Measurements from ENCODE around the gene CACNB4. TPM values are rescaled to one million over a fixed set of nuclear protein-coding genes. Genes with fewer than 3 reads are reported as not detected.
A peak's percentile ranks its signal among the peaks of the same experiment; 100 is the strongest.
"Not testable (repeated sequence)": the region's sequence is repeated elsewhere in the genome, so short reads cannot be mapped to it uniquely, and the experiment has no call there.

CACNB4 gene
- total RNA-seq, 1 donor from 2014 or later = 17.3 TPM

DNA sequence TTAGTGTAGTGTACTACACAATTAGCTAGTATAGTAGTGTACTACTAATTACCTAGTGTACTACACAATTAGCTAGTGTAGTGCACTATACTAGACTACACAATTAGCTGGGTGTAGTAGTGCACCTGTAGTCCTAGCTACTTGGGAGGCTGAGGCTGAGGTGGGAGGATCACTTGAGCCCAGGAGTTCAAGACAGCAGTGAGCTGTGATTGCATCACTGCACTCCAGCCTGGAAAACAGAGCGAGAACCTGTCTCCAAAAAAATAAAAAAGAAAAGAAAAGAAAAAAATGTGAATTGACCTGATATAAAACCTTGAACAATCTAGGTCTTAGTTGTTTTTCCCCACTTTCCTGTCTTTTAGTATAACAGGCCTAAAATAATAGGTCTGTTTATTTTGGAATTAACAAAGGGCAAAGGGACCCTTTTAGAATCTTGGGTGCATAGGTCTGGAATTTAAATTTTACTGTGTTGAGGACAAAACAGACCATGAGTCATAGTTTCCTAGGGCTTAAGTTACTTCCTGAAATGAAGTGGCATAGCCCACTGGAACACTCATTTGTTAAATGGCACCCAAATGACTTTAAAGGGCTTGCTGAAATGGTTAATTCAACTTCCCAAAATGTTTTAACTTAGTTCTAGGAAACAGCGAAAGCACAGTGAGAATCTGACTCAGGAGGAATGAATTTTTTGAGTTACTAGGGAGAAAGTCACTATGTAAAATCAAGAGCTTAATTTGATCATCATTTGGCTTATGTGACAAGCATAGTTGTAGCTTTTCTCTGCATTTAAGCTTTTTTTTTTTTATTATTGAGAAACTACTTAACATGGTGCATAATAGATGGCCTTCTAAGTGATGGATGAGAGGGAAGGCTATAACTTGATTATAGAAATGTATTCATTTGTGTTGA is 219.9 kb downstream of the CACNB4 start:
- Histone ChIP-seq H3K27ac (no peak overlapping the region), H3K27me3 (ENCODE audit: low read depth) (no peaks in the 10 kb centered on the region), H3K4me1 (no peaks in the 10 kb centered on the region), H3K9me3 (no peaks in the 10 kb centered on the region), H3K4me3 (no peak overlapping the region), H3K36me3 (no peaks in the 10 kb centered on the region)
- intact Hi-C loops (cut with DNase I) = no loop called here
- DNase-seq (no peak), ATAC-seq (peak; percentile 50 to 54)
- TF ChIP-seq, protein P1, sequence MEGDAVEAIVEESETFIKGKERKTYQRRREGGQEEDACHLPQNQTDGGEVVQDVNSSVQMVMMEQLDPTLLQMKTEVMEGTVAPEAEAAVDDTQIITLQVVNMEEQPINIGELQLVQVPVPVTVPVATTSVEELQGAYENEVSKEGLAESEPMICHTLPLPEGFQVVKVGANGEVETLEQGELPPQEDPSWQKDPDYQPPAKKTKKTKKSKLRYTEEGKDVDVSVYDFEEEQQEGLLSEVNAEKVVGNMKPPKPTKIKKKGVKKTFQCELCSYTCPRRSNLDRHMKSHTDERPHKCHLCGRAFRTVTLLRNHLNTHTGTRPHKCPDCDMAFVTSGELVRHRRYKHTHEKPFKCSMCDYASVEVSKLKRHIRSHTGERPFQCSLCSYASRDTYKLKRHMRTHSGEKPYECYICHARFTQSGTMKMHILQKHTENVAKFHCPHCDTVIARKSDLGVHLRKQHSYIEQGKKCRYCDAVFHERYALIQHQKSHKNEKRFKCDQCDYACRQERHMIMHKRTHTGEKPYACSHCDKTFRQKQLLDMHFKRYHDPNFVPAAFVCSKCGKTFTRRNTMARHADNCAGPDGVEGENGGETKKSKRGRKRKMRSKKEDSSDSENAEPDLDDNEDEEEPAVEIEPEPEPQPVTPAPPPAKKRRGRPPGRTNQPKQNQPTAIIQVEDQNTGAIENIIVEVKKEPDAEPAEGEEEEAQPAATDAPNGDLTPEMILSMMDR (IDR thresholded peaks at IDR 0.05) = no peak

DNA sequence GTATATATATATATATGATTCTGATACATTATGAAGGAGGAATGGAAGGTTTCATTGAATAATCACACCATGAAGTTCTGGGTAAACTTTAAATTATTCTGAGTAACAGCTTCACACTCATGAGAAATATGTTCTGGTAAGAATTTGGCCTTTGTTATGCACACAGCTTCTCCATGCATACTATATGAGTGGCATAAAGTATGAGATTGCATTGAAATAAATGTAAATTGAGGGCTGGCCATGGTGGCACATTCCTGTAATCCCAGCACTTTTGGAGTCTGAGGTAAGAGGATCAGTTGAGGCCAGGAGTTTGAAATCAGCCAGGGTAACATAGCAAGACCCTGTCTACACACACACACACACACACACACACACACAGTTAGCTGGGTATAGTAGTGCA is 220.6 kb downstream of the CACNB4 start:
- no peak for DNase-seq
- no peak overlapping the region for H3K4me3 ChIP-seq
- no peak overlapping the region for H3K27ac ChIP-seq
- no peaks in the 10 kb centered on the region for H3K9me3 ChIP-seq
- H3K4me1 ChIP-seq = no peaks in the 10 kb centered on the region
- intact Hi-C loops (cut with DNase I) = no loop called here
- H3K36me3 ChIP-seq = no peaks in the 10 kb centered on the region
- no peaks in the 10 kb centered on the region for H3K27me3 ChIP-seq (ENCODE audit: low read depth)
- no peak for ATAC-seq
- TF ChIP-seq, protein P1 (IDR thresholded peaks at IDR 0.05) = no peak

DNA sequence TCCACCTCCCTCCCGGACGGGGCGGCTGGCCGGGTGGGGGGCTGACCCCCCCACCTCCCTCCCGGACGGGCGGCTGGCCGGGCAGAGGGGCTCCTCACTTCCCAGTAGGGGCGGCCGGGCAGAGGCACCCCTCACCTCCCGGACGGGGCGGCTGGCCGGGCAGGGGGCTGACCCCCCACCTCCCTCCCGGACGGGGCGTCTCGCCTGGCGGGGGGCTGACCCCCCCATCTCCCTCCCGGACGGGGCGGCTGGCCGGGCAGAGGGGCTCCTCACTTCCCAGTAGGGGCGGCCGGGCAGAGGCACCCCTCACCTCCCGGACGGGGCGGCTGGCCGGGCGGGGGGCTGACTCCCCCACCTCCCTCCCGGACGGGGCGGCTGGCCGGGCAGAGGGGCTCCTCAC is 223.2 kb downstream of the CACNB4 start:
- H3K36me3 ChIP-seq; intact Hi-C loops (cut with DNase I); H3K4me1 ChIP-seq; H3K27ac ChIP-seq; H3K9me3 ChIP-seq; H3K27me3 ChIP-seq (ENCODE audit: low read depth); ATAC-seq; DNase-seq; H3K4me3 ChIP-seq: not testable (repeated sequence)

DNA sequence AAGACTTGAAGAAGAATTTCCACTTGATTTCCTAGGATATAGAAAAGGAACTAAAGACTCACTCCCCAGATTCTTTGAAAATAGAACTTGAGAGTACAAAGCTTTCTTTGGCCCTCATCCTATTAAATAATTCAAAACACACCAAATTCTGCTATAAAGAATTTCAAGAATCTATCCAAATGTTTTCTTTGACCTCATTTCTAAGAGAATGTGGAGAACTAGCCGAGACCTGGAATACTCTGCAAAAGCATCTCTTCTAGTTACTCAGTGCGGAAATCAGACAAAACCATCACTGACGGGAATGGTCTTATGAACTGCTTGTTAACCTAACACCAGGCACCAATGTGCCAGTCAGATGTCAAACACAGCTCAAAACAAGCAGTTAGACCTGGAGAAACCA is 226.4 kb downstream of the CACNB4 start:
- DNase-seq (no peak), ATAC-seq (no peak)
- H3K27me3 ChIP-seq (ENCODE audit: low read depth) = no peaks in the 10 kb centered on the region
- no peak overlapping the region for H3K27ac ChIP-seq
- no peaks in the 10 kb centered on the region for H3K9me3 ChIP-seq
- TF ChIP-seq, protein P1 (IDR thresholded peaks at IDR 0.05) = no peak
- no peaks in the 10 kb centered on the region for H3K36me3 ChIP-seq
- H3K4me1 ChIP-seq = no peaks in the 10 kb centered on the region
- H3K4me3 ChIP-seq = no peak overlapping the region
- intact Hi-C loops (cut with DNase I) = no loop called here

DNA sequence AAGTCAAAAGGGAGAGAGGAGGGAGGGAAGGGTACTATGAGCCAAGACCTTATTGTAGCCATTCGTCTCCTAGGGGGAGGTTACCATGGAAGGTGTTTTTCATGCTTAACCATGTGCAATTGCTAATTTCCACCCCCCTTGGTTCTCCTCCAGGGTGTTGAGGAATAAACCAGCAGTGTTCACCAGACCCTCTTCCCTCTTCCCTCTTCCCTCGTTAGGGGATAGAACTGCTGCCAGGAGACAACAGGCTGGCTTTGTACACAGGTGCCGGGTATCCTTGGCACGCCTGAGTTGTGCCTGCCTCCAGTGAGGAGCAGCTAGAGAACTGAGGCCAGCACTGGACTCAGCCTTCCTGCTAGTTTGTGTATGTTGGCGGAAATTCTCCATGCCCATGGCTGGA is 229.6 kb downstream of the CACNB4 start:
- no peaks in the 10 kb centered on the region for H3K36me3 ChIP-seq
- TF ChIP-seq, protein P1 (IDR thresholded peaks at IDR 0.05) = no peak
- H3K4me1 ChIP-seq = no peaks in the 10 kb centered on the region
- ATAC-seq = no peak
- no peak overlapping the region for H3K27ac ChIP-seq
- intact Hi-C loops (cut with DNase I) = no loop called here
- no peaks in the 10 kb centered on the region for H3K27me3 ChIP-seq (ENCODE audit: low read depth)
- H3K4me3 ChIP-seq = no peak overlapping the region
- no peak for DNase-seq
- no peaks in the 10 kb centered on the region for H3K9me3 ChIP-seq

DNA sequence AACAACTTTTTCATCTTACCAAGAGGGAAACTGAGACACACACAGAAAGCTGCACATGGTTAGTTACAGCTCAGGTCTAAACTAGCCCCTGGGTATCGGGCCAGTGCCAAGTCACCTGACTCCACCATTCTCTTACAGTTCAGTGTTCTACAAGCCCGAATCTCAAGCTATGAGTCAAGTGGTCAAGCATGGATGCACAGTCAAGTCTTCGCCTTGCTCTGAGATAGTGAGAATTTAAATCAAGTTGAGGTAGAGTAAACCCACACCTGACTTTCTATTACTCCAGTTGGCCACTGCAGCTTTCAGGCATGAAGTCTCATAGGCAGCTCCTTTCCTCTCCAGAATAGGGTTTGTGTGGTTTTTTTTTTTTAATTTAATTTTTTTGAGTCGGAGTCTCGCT is 236.1 kb downstream of the CACNB4 start:
- H3K27ac ChIP-seq = no peak overlapping the region
- no peak for DNase-seq
- H3K4me1 ChIP-seq = no peaks in the 10 kb centered on the region
- H3K9me3 ChIP-seq = no peaks in the 10 kb centered on the region
- H3K4me3 ChIP-seq = no peak overlapping the region
- no peaks in the 10 kb centered on the region for H3K27me3 ChIP-seq (ENCODE audit: low read depth)
- no peak for ATAC-seq
- TF ChIP-seq, protein P1 (IDR thresholded peaks at IDR 0.05) = no peak
- no peaks in the 10 kb centered on the region for H3K36me3 ChIP-seq
- intact Hi-C loops (cut with DNase I) = no loop called here
